MM.1S (cell line): ENCODE data around the gene COBL.

Experiments used
- EZH2 ChIP-seq: fragments of 300-600 bp; sonication (generic); optimal IDR thresholded peaks from 2 replicates; pipeline ENCODE3; 2017; ENCODE audit warnings: low read depth, mild to moderate bottlenecking, antibody characterized with exemption, low read length, mixed read lengths
- TF ChIP-seq, protein P1 (sequence below): fragments of 300-600 bp; sonication (generic); IDR thresholded peaks from 2 replicates; pipeline ENCODE4 v1.5.1; 2016; ENCODE audit warnings: antibody characterized with exemption, low read length, mixed read lengths

DNA sequence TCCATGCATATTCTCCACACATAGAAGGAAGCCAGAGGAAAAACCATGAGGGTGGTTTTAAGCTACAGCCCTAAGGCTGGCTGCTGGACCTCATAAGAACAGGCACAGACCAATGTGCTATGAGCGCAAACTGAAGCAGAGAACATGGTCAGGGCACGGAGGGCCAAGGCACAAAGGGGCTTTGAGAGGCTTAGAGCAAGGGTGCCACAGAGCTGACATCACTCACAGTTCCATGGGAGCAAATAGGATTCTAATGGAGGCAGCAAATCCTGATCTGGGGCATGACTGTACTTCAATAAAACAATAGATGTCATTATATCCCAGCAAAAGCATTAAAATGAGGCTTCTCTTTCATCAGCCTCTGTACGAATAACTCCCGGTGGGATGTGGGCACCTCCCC lies 162.4 kb downstream of the COBL start:
- TF ChIP-seq, protein P1, sequence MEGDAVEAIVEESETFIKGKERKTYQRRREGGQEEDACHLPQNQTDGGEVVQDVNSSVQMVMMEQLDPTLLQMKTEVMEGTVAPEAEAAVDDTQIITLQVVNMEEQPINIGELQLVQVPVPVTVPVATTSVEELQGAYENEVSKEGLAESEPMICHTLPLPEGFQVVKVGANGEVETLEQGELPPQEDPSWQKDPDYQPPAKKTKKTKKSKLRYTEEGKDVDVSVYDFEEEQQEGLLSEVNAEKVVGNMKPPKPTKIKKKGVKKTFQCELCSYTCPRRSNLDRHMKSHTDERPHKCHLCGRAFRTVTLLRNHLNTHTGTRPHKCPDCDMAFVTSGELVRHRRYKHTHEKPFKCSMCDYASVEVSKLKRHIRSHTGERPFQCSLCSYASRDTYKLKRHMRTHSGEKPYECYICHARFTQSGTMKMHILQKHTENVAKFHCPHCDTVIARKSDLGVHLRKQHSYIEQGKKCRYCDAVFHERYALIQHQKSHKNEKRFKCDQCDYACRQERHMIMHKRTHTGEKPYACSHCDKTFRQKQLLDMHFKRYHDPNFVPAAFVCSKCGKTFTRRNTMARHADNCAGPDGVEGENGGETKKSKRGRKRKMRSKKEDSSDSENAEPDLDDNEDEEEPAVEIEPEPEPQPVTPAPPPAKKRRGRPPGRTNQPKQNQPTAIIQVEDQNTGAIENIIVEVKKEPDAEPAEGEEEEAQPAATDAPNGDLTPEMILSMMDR: no peak
- TF ChIP-seq EZH2: no peak
